ENCODE results near the gene ABHD16A.
A peak's percentile ranks its signal among the peaks of the same experiment; 100 is the strongest.

Gene ABHD16A

DNA sequence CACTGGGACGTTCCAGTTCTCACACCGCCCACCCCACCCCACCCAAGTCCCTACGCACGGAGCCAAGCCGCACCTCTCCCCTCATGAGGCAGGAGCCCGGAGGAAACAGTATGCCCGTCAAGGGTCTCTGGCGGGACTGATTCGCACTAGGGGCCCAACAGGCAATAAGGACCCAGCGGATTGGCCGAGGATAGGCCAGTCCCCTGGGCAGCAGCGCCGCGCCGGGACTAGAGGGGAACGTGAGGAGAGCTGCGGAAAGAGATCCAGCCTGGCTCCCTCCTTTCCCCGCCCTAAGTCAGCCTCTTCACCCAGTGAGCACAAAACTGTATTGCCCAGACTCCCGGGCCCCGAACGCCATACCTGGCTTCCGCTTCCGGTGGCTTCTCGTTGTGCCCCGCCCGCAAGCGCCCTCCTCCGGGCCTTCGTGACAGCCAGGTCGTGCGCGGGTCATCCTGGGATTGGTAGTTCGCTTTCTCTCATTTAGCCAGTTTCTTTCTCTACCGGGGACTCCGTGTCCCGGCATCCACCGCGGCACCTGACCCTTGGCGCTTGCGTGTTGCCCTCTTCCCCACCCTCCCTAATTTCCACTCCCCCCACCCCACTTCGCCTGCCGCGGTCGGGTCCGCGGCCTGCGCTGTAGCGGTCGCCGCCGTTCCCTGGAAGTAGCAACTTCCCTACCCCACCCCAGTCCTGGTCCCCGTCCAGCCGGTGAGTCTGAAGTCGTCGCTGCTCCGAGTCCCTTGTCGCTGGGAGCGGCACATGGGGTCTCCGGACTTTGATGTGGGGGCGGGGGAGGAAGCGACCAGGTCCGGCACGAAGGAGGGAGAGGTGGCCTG, 37.4 kb downstream of the ABHD16A start, which contains the start of gene CSNK2B:
TSS of gene CSNK2B (plus strand) at position 580 of the 836 bp plus-strand sequence. CDS start 752 bp downstream, outside the sequence.
- H3K4me3 ChIP-seq (ENCODE audit: low read length) = peak within 1 kb of the TSS; percentile 73
- H3K9ac ChIP-seq (ENCODE audit: low read length) = peak within 1 kb of the TSS; percentile 79
- H3K36me3 ChIP-seq (ENCODE audit: control insufficient read depth, insufficient read depth, low read length) = peaks cover 33% of the 10 kb centered on the region
- H3K4me1 ChIP-seq (ENCODE audit: control insufficient read depth, insufficient read depth, low read length) = peaks cover 18% of the 10 kb centered on the region
- H3K27ac ChIP-seq (ENCODE audit: low read depth, low read length) = peak within 1 kb of the TSS; percentile 90
- H3K27me3 ChIP-seq (ENCODE audit: control insufficient read depth, insufficient read depth, low read length) = no peaks in the 10 kb centered on the region

DNA sequence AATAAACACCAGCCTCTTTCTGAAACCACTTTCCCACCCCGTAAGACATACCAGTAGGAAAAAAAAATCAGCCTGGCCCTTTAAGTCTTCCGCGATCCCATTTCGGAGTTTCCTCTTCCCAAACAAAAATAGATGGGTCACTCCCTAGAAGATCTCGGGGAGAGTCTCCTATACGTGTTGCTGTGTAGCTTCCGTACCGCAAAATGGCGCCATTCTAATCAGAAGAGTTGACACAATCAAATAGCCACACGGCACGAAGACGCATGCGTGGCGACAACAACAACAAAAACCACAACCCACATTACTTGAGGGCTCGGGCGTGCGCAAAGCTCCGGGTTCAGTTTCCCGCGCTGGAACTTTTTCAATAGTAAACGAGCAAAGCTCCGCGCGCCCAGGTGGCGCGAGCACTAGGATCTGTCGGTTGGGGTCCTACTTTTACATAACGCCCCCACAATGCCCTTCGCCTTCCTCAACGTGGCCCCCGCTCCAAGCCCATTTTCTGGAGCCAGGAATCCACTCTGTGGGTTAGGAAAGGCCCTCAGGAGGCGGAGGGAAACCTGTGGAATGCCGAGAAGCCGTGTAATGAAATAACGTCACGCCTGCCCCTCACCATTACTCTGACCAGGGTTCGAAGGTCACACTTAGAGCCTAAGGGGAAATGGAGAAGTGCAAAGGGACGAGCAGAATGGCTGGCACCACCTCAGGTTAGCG, 38.2 kb downstream of the ABHD16A start, which contains the start of gene GPANK1:
TSS of gene GPANK1 (minus strand) at position 208 of the 711 bp plus-strand sequence. CDS start 519 bp downstream, outside the sequence.
- Histone ChIP-seq H3K27ac (ENCODE audit: low read depth, low read length) (peak within 1 kb of the TSS; percentile 90), H3K36me3 (ENCODE audit: control insufficient read depth, insufficient read depth, low read length) (peaks cover 26% of the 10 kb centered on the region), H3K4me3 (ENCODE audit: low read length) (peak within 1 kb of the TSS; percentile 73), H3K4me1 (ENCODE audit: control insufficient read depth, insufficient read depth, low read length) (peaks cover 19% of the 10 kb centered on the region), H3K9ac (ENCODE audit: low read length) (peak within 1 kb of the TSS; percentile 56), H3K27me3 (ENCODE audit: control insufficient read depth, insufficient read depth, low read length) (no peaks in the 10 kb centered on the region)

DNA sequence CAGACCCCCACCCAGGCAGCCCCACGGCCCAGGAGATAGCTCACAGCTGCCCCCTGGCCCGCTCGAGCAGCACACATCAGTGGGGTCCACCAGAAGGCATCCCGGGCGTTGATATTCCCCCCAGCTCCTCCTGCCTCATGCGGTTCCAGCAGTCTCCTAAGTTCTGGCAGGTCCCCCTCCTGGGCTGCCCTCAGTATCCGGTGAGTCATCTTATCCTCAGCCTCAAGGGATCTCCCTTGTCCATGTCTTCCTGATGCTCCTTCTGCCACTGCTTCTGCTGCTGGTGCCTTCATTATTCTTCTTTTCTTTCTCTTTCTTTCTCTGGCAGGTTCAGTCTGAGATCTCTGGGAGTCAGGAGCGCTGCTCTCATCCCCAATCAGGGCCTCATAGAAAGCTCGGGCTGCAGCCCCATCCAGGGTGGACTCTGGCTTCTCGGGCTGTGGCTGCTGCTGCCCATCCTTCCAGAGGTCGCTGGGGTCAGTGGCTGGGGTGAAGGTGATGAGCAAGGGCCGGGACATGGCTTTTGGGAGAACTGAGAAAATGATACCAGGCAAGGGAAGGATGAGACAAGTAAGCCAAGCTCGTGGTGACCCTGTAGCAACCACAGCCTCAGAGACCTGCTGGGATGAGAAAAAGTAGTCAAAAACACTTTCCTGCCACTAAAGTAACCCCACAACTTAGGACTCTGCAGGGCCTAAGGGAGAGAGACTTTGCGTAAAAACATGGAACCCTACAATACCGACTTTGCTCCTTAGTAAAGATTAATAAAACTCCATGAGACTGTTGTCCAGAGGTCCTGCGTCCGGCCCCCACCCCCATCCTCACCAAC, 38.9 kb downstream of the ABHD16A start:
- Histone ChIP-seq H3K36me3 (ENCODE audit: control insufficient read depth, insufficient read depth, low read length) (peaks cover 19% of the 10 kb centered on the region), H3K4me3 (ENCODE audit: low read length) (peak overlapping the region; percentile 73), H3K4me1 (ENCODE audit: control insufficient read depth, insufficient read depth, low read length) (peaks cover 26% of the 10 kb centered on the region), H3K9ac (ENCODE audit: low read length) (peak overlapping the region; percentile 42), H3K27ac (ENCODE audit: low read depth, low read length) (peak overlapping the region; percentile 90), H3K27me3 (ENCODE audit: control insufficient read depth, insufficient read depth, low read length) (no peaks in the 10 kb centered on the region)

DNA sequence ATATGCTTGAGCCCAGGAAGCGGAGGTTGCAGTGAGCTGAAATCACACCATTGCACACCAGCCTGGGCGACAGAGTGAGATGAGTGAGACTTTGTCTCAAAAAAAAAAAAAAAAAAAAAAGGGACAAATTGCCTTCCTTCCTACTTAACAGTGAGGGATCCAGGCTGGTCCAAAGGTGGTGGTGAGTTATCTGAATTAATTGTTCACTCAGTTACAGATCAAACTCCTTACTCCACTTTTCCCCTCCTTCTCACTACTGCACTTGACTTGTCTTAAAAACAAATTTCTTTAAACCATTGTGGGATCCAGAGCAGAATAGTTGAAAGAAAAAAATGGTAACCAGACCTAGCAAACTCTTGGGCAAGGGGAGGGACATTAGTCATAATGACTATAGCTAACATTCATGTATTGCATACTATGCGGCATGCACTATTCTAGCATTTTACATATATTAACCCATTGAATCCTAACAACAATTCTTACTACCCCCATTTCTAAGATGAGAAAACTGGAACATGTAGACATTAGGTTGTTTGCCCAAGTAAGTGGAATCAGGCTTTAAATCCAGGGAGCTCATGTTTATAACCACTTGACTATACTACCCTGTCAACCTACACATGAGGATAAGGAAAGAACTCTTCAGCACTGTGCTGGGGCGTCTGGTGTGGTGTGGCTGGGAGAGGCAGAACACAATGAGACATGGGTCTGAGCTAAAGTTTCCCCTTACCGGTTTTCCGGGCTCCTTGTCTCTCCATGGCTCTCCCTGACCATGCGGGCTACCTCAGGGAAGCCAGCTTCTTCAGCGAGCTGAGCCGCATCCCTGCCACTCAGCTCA, 39.8 kb downstream of the ABHD16A start:
- Histone ChIP-seq H3K36me3 (ENCODE audit: control insufficient read depth, insufficient read depth, low read length) (peaks cover 11% of the 10 kb centered on the region), H3K27ac (ENCODE audit: low read depth, low read length) (peak overlapping the region; percentile 90), H3K27me3 (ENCODE audit: control insufficient read depth, insufficient read depth, low read length) (no peaks in the 10 kb centered on the region), H3K4me1 (ENCODE audit: control insufficient read depth, insufficient read depth, low read length) (peaks cover 33% of the 10 kb centered on the region), H3K9ac (ENCODE audit: low read length) (peak overlapping the region; percentile 42), H3K4me3 (ENCODE audit: low read length) (peak overlapping the region; percentile 73)

DNA sequence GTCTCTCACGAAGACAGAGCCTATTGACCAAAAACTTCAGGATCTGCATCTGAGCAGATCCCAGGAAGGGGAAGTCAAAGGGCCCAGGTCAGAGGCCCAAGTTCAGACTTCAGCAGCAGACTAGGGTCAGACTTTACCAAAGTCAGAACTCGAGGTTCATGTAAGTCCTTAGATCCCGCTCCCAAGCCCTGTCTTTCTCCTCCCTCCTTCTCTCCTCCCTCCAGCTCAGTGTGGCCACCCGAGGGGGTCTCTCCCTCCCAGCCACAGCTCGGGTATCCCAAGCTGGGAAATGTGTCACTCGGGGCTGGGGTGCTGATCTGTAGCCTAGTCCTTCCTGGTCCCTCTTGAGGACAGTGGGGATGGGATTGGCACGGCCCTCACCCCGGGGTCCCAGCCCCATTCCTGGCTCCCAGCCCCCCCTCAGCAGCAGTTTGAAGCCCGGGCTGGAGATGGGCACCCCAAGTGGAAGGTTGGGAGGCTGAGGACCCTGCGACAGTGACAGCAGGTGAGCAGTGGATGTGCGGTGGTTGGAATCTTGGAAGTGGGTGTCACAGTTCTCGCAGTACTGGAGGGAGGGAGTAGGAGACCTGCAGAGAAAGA, 40.9 kb downstream of the ABHD16A start:
- H3K9ac ChIP-seq (ENCODE audit: low read length) = no peak overlapping the region
- no peak overlapping the region for H3K4me3 ChIP-seq (ENCODE audit: low read length)
- H3K4me1 ChIP-seq (ENCODE audit: control insufficient read depth, insufficient read depth, low read length) = peaks cover 34% of the 10 kb centered on the region

DNA sequence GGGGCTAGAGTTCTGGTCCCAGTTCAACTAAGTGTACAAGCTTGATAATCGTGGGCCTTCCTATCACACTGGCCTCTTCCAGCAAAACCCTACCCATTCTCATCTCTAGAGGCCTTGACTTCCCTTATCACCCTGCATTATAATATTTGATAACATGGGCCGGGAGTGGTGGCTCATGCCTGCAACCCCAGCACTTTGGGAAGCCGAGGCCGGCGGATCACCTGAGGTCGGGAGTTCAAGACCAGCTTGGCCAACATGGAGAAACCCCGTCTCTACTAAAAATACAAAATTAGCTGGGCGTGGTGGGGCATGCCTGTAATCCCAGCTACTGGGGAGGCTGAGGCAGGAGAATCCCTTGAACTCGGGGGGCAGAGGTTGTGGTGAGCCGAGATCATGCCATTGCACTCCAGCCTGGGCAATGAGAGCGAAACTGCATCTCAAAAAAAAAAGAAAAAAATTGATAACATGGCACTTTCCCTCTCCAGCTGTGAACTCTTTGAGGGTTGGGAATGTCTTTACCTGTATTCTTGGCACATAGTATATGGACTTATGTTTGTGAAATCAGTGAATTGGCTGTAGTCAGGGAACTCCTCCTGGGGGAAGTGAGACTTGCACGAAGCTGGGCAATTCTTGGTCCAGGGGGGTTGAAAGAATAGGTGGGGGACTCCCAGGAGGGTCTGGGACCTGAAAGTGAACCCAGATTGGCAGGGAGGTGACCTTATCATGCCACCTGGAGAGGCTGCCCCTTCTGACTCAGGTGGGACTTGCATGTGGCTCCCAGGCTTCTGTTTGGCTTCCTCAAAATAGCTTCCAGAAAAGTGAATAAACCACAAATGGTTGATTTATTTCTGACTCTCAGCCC, 41.6 kb downstream of the ABHD16A start:
- no peaks in the 10 kb centered on the region for H3K27me3 ChIP-seq (ENCODE audit: control insufficient read depth, insufficient read depth, low read length)
- H3K4me3 ChIP-seq (ENCODE audit: low read length) = peak overlapping the region; percentile 95
- peaks cover 29% of the 10 kb centered on the region for H3K4me1 ChIP-seq (ENCODE audit: control insufficient read depth, insufficient read depth, low read length)
- H3K9ac ChIP-seq (ENCODE audit: low read length) = no peak overlapping the region
- peaks cover 6% of the 10 kb centered on the region for H3K36me3 ChIP-seq (ENCODE audit: control insufficient read depth, insufficient read depth, low read length)
- H3K27ac ChIP-seq (ENCODE audit: low read depth, low read length) = peak overlapping the region; percentile 89

More for the DNA sequence above, 40.9 kb downstream of the ABHD16A start:
- H3K36me3 ChIP-seq (ENCODE audit: control insufficient read depth, insufficient read depth, low read length) = peaks cover 3% of the 10 kb centered on the region
- H3K27ac ChIP-seq (ENCODE audit: low read depth, low read length) = no peak overlapping the region
- H3K27me3 ChIP-seq (ENCODE audit: control insufficient read depth, insufficient read depth, low read length) = no peaks in the 10 kb centered on the region

DNA sequence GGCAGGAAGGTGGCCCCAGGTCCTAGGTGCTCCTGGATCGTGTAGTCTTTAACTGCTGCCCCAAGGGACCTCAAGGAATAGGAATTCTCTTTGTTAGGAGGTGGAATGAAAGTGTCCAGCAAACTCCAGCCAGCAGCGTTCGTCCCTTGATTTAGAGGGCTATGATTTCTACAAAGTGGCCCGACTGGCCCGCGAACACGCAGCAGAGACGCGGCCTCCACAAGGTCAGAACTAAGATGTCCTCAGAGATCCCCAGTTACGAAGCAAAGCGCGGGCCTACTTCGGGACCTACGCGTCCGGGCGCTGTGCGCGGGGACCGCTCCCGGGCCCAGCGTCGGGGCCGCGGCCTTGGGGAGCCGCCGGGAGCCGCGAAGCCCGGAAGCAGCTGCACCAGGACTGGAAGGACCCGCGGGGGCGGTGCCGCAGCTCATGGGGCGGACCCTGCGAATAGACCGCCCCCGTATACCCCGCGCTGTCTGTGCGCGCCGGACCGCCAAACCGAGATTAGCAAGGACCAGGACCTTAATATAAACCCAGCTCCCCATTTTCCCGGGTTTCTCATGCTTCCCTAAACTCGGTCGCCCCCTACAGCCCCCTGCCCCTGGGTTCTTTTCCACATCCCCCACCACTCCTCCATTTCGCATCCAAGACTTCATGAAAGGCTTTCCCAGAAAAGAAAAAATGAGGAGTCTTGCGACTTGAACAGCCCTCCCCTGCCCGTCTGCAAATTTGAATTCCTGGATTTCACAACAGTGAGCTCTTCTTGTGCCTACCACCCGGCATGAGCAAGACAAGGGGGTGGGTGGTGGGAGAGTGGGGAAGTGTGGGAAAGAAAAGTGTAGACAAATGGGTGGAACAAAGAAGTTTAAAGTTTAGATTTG, 42.5 kb downstream of the ABHD16A start, which contains the start of gene C6orf47:
TSS of gene C6orf47 (minus strand) at position 398 of the 881 bp plus-strand sequence. CDS start 831 bp downstream, outside the sequence.
- Histone ChIP-seq H3K27ac (ENCODE audit: low read depth, low read length) (peak within 1 kb of the TSS; percentile 89), H3K4me3 (ENCODE audit: low read length) (peak within 1 kb of the TSS; percentile 95), H3K36me3 (ENCODE audit: control insufficient read depth, insufficient read depth, low read length) (peaks cover 8% of the 10 kb centered on the region), H3K9ac (ENCODE audit: low read length) (peak within 1 kb of the TSS; percentile 93), H3K4me1 (ENCODE audit: control insufficient read depth, insufficient read depth, low read length) (peaks cover 29% of the 10 kb centered on the region), H3K27me3 (ENCODE audit: control insufficient read depth, insufficient read depth, low read length) (no peaks in the 10 kb centered on the region)

DNA sequence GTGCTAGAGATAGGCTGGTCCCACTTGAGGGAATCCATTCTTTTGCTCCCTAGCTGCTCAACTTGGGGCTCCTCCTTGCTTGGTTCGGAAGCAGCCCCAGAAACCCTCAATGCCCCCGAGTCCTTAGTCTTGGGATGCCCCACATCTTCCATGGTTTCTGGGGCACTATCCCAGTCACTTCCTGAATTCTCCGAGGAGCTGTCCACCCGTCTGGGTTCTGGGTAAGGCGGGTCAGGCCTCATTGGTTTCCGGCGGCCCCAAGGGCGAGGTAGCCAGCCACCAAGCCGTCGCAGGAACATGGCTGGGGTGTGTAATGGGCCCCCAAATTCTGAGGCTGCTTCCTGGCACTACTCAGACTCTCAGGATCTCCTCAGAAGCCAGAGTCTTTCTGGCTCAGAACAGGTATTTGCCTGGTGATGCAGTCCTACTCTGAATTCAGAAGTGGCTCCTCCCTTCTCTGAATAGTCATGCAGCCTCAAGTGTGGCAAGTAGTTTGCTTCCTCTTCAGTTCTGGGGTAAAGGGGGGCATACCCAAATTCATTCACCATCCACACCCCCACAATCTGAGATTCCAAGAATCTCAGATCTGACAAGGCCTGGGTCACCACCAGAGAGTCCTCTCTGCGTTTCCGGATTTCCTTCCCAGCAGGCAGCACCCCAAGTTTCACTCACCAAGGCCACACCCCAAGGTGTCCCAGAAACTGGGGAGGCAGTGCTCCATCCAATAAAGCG, 43.3 kb downstream of the ABHD16A start:
- peaks cover 8% of the 10 kb centered on the region for H3K36me3 ChIP-seq (ENCODE audit: control insufficient read depth, insufficient read depth, low read length)
- H3K4me3 ChIP-seq (ENCODE audit: low read length) = peak overlapping the region; percentile 95
- H3K27me3 ChIP-seq (ENCODE audit: control insufficient read depth, insufficient read depth, low read length) = no peaks in the 10 kb centered on the region
- peak overlapping the region; percentile 93 for H3K9ac ChIP-seq (ENCODE audit: low read length)
- H3K4me1 ChIP-seq (ENCODE audit: control insufficient read depth, insufficient read depth, low read length) = peaks cover 29% of the 10 kb centered on the region
- H3K27ac ChIP-seq (ENCODE audit: low read depth, low read length) = peak overlapping the region; percentile 89

DNA sequence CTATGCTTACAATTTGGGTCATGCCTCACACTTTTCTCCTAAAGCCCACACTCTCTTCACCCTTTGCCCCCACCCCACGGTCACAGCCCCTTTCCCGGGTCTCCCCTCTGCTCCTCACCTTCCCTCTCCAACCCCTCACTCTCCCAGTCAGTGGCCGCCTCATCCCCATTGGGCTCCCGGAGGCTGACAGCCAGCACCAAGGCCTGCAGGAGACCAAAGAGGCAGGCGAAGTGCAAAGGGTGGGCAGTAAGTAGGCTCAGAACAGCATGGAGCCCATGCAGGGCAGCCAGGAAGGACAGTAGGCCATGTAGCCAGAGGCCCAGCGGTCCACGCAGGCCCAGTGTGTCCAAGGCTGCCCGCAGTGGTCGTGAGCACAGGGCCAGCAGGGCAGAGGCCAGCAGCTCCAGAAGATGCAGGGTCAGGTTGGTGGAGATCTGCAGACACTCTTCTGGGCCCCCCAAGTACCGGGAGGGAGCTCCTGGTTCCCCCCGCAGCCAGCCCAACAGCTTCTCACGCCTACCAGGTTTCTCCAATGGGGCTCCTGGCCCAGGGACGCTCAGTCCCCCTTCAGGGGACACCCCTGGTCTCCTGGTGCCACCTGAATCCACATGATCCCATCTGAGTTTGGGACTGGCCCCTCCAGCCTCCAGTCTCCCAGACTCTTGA, 44.0 kb downstream of the ABHD16A start:
- Histone ChIP-seq H3K9ac (ENCODE audit: low read length) (no peak overlapping the region), H3K27ac (ENCODE audit: low read depth, low read length) (peak overlapping the region; percentile 89), H3K27me3 (ENCODE audit: control insufficient read depth, insufficient read depth, low read length) (no peaks in the 10 kb centered on the region), H3K36me3 (ENCODE audit: control insufficient read depth, insufficient read depth, low read length) (peaks cover 8% of the 10 kb centered on the region), H3K4me3 (ENCODE audit: low read length) (peak overlapping the region; percentile 95), H3K4me1 (ENCODE audit: control insufficient read depth, insufficient read depth, low read length) (peaks cover 25% of the 10 kb centered on the region)
